Psoas muscle (tissue), 8 donors: ENCODE results near the gene CCP110. TPM values are rescaled to one million over a fixed set of nuclear protein-coding genes. Genes with fewer than 3 reads are reported as not detected.
A peak's percentile ranks its signal among the peaks of the same experiment; 100 is the strongest.

ENCODE experiments used
- ATAC-seq, 4 donors: fragments of 200-7000 bp; cut with Tn5 transposase; one replicate each; pipeline ENCODE4 v1.9.1; 2020; ENCODE audit warnings: moderate library complexity in 3 of 4, mild to moderate bottlenecking in 2 of 4
- DNase-seq, 2 donors: peaks; one replicate each; pipeline ENCODE4 v3.0.0-alpha.2; 2020
- H3K27ac ChIP-seq: fragments of 200-600 bp; one replicate; pipeline ENCODE4 v1.8.0; 2022
- H3K27me3 ChIP-seq, 3 donors: fragments of 200-600 bp in 1 of 3; one replicate each; pipeline versions ENCODE4 v1.6.1 to v1.8.0; 2013 to 2022; ENCODE audit warnings: low read length in 2 of 3, mild to moderate bottlenecking in 2 of 3, moderate library complexity in 1 of 3; ENCODE audit not compliant: insufficient read depth in 3 of 3
- H3K36me3 ChIP-seq, 2 donors: fragments of 200-600 bp in 1 of 2; one replicate each; pipeline versions ENCODE4 v1.6.1 to v1.8.0; 2013 to 2022; ENCODE audit warnings: low read depth in 1 of 2, mild to moderate bottlenecking in 1 of 2, moderate library complexity in 1 of 2; ENCODE audit not compliant: insufficient read depth in 1 of 2
- H3K4me1 ChIP-seq: fragments of 200-600 bp; one replicate; pipeline ENCODE4 v1.8.0; 2022
- H3K4me3 ChIP-seq: fragments of 200-600 bp; one replicate; pipeline ENCODE4 v1.8.0; 2022; ENCODE audit warnings: mild to moderate bottlenecking
- H3K9me3 ChIP-seq: fragments of 200-600 bp; one replicate; pipeline ENCODE4 v1.8.0; 2022
- WGBS, 3 donors: extraction: QIAGEN DNeasy Blood & Tissue Kit; methylation state at CpG; one replicate each; pipeline versions ENCODE4 v1.1.6 to v1.1.7; 2013; 5-methylcytosine and 5-hydroxymethylcytosine counted together
- intact Hi-C, 2 donors: fragments of 100-400 bp; cut with DNase I; formaldehyde crosslinking; loops; one replicate each; pipeline versions ENCODE4 v1.11.0 to v1.14.2; 2022
- polyA plus RNA-seq, 3 donors: library from polyadenylated mRNA; stranded (reverse); fragments of 200-250 nt; gene quantifications; one replicate each; pipeline ENCODE4 v1.2.3, GENCODE V29; 2013
- total RNA-seq, 4 donors: library from RNA; stranded (reverse); fragmentation: NEBNext Ultra II Directional in 2 of 4; extraction: Animal tissue kit (Norgen Biotek cat#: 25700) in 2 of 4; gene quantifications; one replicate each; pipeline versions ENCODE4 v1.2.1 to v1.2.4, GENCODE V29; 2021 to 2023
- TF ChIP-seq, protein P1 (sequence below): fragments of 200-600 bp; IDR thresholded peaks from one replicate; pipeline ENCODE4 v1.8.0; 2022; ENCODE audit warnings: antibody characterized with exemption
- donor health status: healthy with polysubstance abuse.
- donor health status: DM: no; HTN: no; CAD: no; lungs with moderate emphysema.
- donor health status: Bipolar disorder and iron deficiency.
- donor health status: healthy.
- donor health status: DM: yes; HTN: yes; CAD: no.
- donor health status: DM: no; HTN: no; CAD: no.
- donor health status: DM: no; HTN: no; CAD: no.
- donor health status: DM: yes; HTN: yes; CAD: no.

CCP110 gene
- total and polyA plus RNA-seq, 7 donors, result 4.4 to 16.1 (median 5.7) TPM

DNA sequence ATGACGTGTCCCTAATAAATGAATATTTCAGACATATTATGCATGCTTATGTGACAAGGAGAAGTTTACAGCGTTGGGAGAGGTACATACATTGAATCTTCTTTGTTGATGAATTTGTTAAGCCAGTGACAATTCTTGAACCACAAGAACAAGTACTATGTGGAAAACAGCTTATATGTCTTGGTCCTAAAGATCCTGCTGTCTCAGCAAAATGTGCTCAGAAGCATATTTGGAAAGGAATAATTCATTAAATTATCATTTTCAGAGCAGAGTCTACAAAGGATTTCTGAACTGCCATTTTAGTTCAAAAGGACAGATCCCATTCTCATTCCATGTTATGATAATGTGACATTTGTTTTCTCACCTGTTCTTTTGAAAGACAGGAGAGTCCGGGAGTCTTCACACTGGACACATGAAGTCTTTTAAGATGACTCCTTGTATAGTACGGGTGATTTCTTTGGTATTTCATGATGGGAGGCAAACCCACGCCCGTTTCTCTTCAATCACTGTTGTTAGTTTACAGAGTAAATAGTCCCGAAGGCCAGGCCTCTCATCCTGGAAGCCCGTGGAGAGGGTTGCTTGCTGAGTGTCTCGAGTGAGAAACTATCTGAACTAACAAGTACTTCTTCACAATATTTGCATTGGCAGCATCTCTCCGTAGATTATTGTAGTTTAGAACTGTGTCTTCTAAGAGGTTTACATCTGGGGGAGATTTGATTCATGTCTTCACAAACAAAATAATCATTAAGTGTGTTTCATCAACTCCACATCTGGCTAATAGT, 58.5 kb downstream of the CCP110 start:
- Histone ChIP-seq H3K4me1 (no peaks in the 10 kb centered on the region), H3K27ac (no peak overlapping the region), H3K36me3 (peaks cover 11 to 97% of the 10 kb centered on the region in 2 donors), H3K4me3 (no peak overlapping the region), H3K27me3 (no peaks in the 10 kb centered on the region), H3K9me3 (no peaks in the 10 kb centered on the region)
- WGBS, 3 donors, result 70 to 78% (median 71%) methylated on average over 10 of the region's 10 CpGs
- TF ChIP-seq, protein P1, sequence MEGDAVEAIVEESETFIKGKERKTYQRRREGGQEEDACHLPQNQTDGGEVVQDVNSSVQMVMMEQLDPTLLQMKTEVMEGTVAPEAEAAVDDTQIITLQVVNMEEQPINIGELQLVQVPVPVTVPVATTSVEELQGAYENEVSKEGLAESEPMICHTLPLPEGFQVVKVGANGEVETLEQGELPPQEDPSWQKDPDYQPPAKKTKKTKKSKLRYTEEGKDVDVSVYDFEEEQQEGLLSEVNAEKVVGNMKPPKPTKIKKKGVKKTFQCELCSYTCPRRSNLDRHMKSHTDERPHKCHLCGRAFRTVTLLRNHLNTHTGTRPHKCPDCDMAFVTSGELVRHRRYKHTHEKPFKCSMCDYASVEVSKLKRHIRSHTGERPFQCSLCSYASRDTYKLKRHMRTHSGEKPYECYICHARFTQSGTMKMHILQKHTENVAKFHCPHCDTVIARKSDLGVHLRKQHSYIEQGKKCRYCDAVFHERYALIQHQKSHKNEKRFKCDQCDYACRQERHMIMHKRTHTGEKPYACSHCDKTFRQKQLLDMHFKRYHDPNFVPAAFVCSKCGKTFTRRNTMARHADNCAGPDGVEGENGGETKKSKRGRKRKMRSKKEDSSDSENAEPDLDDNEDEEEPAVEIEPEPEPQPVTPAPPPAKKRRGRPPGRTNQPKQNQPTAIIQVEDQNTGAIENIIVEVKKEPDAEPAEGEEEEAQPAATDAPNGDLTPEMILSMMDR, result no peak
- intact Hi-C loops, result loop anchor here in 1 of 2 donors (5.0 kb wide), 1 partner anchor 305 kb away; no protein-coding TSS in a partner anchor
- no peak for DNase-seq
- no peak for ATAC-seq

DNA sequence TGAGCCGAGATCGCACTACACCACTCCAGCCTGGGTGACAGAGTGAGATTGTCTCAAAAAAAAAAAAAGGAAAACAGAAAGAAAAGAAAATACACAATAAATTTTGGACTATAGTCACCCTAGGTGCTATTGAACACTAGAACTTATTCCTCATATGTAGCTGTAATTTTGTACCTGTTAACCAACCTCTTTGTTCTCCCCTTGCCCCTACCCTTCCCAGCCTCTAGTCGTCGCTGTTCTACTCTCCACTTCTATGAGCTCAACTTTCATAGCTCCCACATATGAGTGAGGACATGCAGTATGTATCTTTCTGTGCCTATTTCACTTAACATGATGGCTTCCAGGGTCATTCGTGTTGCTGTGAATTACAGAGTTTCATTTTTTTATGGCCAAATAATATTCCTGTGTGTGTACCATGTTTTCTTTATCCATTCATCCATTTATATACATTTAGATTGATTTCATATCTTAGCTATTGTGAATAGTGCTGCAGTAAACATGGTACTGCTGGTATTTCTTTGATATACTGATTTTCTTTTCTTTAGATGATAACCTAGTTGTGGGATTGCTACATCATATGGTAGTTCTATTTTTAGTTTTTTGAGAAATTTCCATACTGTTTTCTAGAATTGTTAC, 60.0 kb downstream of the CCP110 start:
- Histone ChIP-seq H3K4me3 (no peak overlapping the region), H3K36me3 (peaks cover 9 to 92% of the 10 kb centered on the region in 2 donors), H3K27me3 (no peaks in the 10 kb centered on the region), H3K4me1 (no peaks in the 10 kb centered on the region), H3K9me3 (no peaks in the 10 kb centered on the region), H3K27ac (no peak overlapping the region)
- intact Hi-C loops, result loop anchor here in 1 of 2 donors (5.0 kb wide), 1 partner anchor 304 kb away; no protein-coding TSS in a partner anchor
- DNase-seq, result no peak
- WGBS, 3 donors, result 55 to 58% (median 57%) methylated on average over 5 of the region's 5 CpGs
- TF ChIP-seq, protein P1, result peak; percentile 68
- ATAC-seq, result peak in 3 of 4 donors; percentile 54 to 74 (median 70)

DNA sequence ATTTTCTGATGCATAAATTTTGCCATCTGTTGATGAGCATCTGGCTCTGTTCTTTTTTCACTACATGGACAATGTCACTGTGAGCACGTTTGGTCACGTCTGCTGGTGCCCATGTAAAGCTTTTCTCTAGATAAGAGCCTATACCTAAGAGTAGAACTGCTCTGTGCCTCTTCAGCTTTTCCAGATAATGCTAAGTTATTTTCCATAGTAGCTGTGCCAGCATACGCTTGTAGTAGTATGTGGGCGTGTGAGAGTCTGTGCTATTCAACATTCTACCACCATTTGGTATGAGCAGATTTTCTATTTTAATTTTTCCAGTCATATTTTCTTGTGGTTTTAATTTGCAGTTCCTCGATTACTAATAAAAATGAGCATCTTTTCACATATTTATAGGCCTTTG, 64.9 kb downstream of the CCP110 start:
- Histone ChIP-seq H3K36me3 (peaks cover 0 to 83% of the 10 kb centered on the region in 2 donors), H3K4me3 (no peak overlapping the region), H3K27me3 (no peaks in the 10 kb centered on the region), H3K4me1 (no peaks in the 10 kb centered on the region), H3K27ac (no peak overlapping the region), H3K9me3 (no peaks in the 10 kb centered on the region)
- 84 to 87% (median 85%) methylated on average over 5 of the region's 5 CpGs for WGBS, 3 donors
- no peak for DNase-seq
- TF ChIP-seq, protein P1, result no peak
- intact Hi-C loops, result no loop called here
- no peak for ATAC-seq

DNA sequence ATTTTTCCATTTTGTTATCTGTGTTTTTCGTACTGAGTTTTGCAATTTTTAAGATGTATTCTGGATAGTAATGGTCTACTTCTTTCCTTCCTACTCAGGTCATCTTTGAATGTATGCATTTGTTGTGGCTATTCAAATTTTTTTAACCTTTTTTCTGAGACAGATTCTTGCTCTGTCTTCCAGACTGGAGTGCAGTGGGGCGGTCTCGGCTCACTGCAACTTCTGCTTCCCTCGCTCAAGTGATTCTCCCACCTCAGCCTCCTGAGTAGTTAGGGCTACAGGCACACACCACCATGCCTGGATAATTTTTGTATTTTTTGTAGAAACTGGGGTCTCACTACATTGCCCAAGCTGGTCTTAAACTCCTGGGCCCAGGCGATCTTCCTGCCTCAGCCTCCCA, 65.4 kb downstream of the CCP110 start:
- peaks cover 0 to 81% of the 10 kb centered on the region in 2 donors for H3K36me3 ChIP-seq
- H3K4me1 ChIP-seq, result no peaks in the 10 kb centered on the region
- no peaks in the 10 kb centered on the region for H3K9me3 ChIP-seq
- H3K4me3 ChIP-seq, result no peak overlapping the region
- no peak for DNase-seq
- no peak for ATAC-seq
- intact Hi-C loops, result no loop called here
- no peak overlapping the region for H3K27ac ChIP-seq
- WGBS, 3 donors, result 92 to 94% (median 92%) methylated on average over 5 of the region's 5 CpGs
- no peaks in the 10 kb centered on the region for H3K27me3 ChIP-seq
- TF ChIP-seq, protein P1, result no peak
